HG02870 (cell line): ENCODE data around the gene LRIG1.
A peak's percentile ranks its signal among the peaks of the same experiment; 100 is the strongest.

Source experiments
- ATAC-seq: cut with Tn5 transposase; IDR thresholded peaks from one replicate; pipeline ENCODE4 v1.9.1; 2021; ENCODE audit warnings: mild to moderate bottlenecking, moderate library complexity; ENCODE audit not compliant: unreplicated experiment

Gene LRIG1

DNA sequence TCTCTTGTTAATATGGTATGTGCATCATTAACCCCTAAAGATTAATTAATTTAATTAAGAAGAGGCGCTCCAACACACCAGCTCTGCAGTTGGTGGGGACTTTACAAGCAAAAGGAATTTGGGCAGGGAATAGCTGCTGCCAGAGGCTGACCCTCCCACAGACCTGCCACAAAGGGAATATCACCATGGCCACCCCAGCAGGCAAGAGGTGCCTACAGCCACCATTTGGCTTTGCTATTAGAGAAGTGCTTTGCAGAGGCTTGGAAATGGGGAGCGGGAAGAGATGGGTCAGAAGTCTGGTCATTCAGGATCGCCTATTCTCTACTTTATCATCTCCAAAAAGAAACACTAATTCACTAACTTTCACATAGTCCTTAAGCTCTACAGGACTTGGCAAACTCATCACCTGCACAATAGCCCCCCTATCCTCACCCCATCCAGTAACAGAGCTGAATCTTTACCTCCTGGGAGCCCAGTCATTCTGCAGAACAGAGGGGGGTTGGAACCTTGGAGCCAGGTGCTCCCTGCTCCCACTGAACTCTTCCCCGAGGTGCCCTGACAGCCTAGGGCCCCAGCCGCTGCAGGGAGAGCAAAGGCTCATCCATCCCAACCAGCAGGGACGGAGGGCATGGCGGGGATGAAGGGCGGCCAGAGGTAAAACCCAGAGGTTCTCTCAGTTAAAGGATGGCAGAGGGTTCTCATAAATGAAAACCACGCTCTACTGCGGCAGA is 29.7 kb downstream of the LRIG1 start:
- no peak for ATAC-seq

DNA sequence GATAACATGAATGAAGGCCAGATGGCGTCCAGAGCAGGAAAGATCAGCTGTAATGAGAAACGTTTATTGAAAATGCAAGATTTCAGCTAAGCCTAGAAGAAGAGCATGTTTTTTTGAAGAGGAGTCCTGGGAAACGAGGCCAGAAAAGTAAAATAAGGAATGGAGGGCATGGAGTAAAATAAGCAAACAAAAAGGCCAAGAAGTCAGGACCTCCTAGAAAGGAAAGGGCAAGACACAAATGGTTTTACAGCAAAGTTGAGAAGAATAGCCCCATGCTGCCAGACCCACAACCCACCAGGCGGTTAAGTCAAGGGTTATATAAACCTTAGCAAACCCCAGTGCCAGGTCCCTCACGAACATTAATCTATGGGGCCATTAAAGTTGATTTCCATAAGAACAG is 30.5 kb downstream of the LRIG1 start:
- ATAC-seq = no peak

DNA sequence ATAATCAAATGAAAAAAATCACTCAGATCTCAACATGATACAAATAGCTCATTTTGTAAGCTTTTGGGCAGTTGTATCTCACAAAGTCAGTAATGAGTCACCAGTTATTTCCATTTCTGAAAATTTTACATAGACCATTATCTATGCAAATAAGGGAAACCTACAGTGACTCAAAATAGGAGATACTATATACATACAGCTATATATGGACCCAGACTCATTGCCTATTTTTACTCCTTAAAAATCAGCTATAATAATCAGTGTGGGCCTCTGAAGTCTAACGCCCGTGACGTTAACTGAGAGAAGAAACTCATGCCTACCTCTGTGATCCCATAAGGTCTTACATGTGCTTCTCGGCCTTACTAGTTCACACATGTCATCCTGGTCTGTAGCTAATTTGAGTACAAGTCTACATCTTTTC is 31.6 kb downstream of the LRIG1 start:
- peak; percentile 55 for ATAC-seq

- no peak for ATAC-seq
Measured at GRCh38 chr3:66467996-66468735, 32.7 kb downstream of the LRIG1 start.

DNA sequence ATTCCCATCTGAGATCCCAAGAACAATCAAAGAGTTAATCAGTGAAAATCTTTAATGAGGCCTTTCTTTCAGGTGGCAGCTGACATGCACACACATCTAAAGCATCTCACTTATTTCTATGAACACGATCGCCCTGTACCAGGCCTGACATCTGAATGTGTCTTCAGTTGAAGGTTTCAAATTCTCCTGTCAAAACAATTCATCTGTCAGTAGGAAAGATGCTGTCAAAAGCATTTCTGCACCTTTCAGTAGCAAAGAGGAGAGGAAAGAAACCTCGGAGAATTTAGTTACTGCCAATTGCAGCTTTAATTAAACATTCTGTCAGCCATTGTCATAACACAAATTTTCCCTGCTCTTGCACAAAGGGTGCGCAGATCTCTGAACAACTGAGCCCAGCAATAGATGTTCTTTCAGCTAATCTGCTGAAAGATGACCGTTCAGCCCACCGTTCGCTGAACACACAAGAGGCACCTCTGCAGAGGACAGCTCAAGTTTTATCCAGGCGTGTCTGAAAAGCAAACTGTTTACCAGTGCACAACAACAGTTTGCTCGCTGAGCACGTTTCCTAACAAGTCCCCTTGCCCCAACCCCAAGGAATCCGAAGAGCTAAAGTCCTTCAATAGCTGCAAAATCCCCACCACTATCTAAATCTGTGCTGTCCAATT is 34.1 kb downstream of the LRIG1 start:
- ATAC-seq = no peak

DNA sequence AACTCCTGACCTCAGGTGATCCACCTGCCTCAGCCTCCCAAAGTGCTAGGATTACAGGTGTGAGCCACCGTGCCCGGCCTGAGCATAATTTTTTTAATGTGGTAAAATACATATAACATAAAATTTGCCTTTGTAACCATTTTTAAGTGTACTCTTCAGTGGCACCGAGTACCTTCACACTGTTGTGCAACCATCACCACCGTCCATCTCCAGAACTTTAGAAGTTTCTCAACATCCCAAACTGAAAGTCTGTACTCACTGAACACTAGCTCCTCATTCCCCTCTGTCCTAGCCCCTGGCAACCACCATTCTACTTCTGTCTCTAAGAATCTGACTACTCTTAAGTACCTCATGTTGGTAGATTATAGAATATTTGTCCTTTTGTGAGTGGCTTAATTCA is 35.2 kb downstream of the LRIG1 start:
- no peak for ATAC-seq

DNA sequence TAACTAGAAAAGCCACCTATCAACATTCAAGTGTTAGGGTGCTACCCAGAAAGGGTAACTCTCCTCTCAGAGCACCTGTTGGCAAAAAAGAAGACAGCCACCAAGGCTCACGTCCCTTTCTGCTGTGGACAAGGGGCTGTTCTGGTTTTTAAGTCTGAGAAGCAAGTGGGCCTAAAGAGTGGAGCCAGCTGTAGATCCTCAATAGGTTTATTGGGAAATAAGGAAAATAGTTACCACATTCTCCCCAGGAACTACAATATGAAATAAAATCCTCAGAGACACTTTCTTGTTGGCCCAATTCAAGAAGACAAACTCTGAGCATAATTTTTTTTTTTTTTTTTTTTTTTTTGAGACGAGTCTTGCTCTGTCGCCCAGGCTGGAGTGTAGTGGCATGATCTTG is 35.8 kb downstream of the LRIG1 start:
- no peak for ATAC-seq

DNA sequence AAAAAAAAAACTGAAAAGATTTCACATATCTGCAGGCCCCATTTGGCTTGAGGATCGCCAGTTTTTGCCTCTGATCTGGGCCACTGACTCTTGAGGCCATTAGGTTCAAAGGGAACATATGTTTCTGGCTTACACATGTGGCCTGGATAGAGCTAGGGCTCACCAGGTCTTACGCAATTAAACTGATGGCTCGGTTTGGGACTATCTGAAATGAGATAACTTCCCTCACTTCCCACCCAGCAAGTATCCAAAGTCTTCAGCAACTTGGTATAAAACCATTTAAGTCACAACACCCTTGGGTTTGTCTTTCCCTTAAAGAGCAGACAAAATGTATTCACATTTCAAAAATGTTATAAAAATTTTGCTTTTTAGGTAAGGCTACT is 36.3 kb downstream of the LRIG1 start:
- no peak for ATAC-seq

- ATAC-seq = no peak
Measured at GRCh38 chr3:66463730-66464511, 36.9 kb downstream of the LRIG1 start.

DNA sequence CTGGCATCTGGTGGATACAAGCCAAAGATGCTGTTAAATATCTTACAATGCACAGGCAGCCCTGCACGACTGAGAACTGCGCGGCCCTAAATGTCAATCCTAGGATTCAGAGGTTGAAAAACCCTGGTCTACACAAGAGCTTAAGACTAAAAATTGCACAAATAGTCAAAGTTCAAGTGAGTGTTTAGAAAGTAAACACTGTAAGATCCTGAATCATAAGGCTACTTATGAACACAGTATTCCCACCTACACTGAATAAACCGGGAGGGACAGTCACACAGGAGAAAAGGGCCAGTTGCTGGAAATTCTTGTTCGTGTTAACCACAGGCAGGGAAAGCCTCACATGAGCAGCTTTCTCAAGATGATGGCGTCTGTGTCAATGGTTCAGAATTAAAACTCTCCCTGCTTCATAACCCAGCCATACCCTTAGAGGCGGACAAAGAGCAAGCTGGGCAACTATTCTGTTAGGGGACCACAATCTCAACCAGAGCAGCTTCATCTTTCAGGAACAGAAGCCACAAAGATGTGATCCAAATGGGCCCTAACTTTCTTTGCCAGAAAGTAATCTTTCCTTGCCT is 37.7 kb downstream of the LRIG1 start:
- ATAC-seq = no peak

- no peak for ATAC-seq
Measured at GRCh38 chr3:66457252-66457651, 43.6 kb downstream of the LRIG1 start.

GRCh38 chr3:66456711-66457173 is 44.1 kb downstream of the LRIG1 start:
- no peak for ATAC-seq

- ATAC-seq = no peak
Measured at GRCh38 chr3:66454464-66454859, 46.4 kb downstream of the LRIG1 start.

- no peak for ATAC-seq
Measured at GRCh38 chr3:66453651-66454463, 47.0 kb downstream of the LRIG1 start.

DNA sequence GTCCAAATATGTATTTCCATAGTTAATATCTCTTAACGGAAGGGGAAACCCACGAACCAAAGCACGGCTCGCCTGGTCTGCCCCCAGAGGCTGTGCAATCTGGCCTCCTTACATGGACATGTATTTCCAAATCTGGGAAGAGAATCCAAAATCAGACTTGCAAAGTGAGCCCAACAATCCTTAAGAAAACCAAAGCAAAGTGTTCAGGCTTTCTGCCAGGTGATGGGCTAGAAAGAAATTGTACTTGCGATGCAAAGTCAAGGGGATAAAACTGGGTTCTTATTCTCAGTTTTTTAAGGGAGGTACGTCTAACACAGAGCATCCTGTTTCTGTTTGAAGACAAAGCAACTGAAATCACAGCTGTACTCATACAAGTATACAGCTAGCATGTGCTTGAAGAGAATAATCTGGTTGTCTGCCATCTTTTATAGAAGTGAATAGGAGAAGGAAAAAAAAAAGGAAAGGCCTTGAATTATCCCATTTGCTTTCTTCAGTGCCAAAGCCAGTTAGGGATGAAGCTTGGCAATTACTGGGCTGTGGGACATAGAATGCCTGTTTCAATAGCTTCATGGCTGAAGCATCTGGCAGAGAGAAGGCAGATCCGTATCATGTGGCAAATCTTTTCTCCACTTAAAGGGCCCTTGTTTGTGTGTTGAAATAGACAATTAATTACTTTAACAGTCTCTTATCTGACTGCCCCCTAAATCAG is 48.4 kb downstream of the LRIG1 start:
- ATAC-seq = no peak

DNA sequence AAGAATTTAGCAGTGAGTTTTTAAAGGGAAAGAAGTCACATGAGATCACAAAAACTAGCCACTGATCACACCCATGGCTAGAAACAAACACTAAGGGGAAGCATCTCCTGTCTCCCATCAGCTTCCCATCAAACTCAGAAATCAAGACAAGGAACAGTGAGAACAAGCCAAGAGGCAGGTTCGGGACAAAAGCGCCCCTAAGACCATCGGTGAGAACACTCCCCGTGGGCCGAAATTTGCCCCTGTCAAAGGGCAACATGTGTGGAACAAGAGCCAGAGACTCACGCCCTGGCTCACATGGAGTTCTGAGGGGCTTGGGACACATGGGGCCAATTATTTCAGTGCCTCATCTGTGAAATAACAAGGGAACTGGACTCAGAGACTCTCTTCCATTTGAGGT is 49.1 kb downstream of the LRIG1 start:
- ATAC-seq = no peak

DNA sequence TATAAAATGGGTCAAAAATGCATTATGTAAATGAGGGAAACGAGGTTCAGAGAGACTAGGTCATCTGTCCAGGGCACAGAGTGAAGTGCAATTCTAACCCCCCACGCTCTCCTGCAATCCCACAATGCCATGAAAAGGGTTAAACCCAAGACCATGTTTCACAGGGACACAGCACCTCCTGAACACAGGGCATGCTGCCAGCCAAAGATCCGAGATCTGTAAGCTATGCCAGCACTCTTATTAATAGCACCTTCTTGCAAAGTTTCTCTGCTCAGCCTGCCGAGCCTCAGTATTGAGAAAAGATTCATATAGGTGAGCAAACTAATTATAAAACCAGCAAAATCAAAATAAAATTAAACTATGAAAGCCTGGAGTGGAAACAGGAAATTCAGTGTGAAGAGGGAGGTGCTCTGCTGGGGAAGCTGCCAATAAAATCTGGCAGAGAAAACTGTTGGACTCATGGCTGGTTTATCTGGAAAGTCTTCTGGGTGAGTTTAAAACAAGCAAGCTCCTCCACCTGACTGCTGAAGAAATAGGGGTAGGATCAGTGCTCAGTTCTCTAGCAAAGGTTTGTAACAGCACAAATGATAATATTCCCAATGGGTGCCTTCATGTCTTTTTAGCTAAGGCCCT is 50.3 kb downstream of the LRIG1 start:
- no peak for ATAC-seq

- ATAC-seq = peak; percentile 77
Measured at GRCh38 chr3:66449411-66449974, 51.3 kb downstream of the LRIG1 start.
